Endothelial cell of umbilical vein (primary cell): ENCODE data around the gene PDCD7.

Experiments
- EZH2 ChIP-seq: IDR thresholded peaks from 2 replicates; pipeline ENCODE4 v1.6.1; 2012; ENCODE audit warnings: borderline replicate concordance, low read depth, mild to moderate bottlenecking, moderate library complexity, low read length, inconsistent platforms; ENCODE audit not compliant: severe bottlenecking
- JUN ChIP-seq: IDR thresholded peaks from 2 replicates; pipeline ENCODE4 v1.6.1; 2011; ENCODE audit warnings: borderline replicate concordance, low read depth; ENCODE audit not compliant: insufficient read length, insufficient read depth
- MYC ChIP-seq: IDR thresholded peaks from one replicate; pipeline ENCODE4 v1.6.1; 2011; ENCODE audit warnings: mild to moderate bottlenecking, low read depth, low read length
- POLR2A ChIP-seq: IDR thresholded peaks from 2 replicates; pipeline ENCODE4 v1.6.1; 2012; ENCODE audit warnings: low read depth, mild to moderate bottlenecking, control low read depth, low read length
- POLR2AphosphoS5 ChIP-seq: IDR thresholded peaks from 2 replicates; pipeline ENCODE4 v1.6.1; 2012; ENCODE audit warnings: low read depth, mild to moderate bottlenecking, control low read depth, low read length, moderate library complexity; ENCODE audit not compliant: insufficient read depth
- TF ChIP-seq, protein P1 (sequence below), 2 donors: IDR thresholded peaks; 1 replicate in 1 of 2; 2 replicates in 1 of 2; pipeline ENCODE4 v1.5.1; 2011; ENCODE audit warnings: low read length in 2 of 2, mild to moderate bottlenecking in 2 of 2, moderate library complexity in 2 of 2, control low read depth in 1 of 2, inconsistent platforms in 1 of 2, low read depth in 1 of 2; ENCODE audit not compliant: insufficient read depth in 1 of 2; ENCODE audit errors: extremely low read depth in 1 of 2
- TF ChIP-seq, protein P2 (sequence below): IDR thresholded peaks from 2 replicates; pipeline ENCODE4 v1.6.1; 2011; ENCODE audit not compliant: insufficient read depth, insufficient read length

DNA sequence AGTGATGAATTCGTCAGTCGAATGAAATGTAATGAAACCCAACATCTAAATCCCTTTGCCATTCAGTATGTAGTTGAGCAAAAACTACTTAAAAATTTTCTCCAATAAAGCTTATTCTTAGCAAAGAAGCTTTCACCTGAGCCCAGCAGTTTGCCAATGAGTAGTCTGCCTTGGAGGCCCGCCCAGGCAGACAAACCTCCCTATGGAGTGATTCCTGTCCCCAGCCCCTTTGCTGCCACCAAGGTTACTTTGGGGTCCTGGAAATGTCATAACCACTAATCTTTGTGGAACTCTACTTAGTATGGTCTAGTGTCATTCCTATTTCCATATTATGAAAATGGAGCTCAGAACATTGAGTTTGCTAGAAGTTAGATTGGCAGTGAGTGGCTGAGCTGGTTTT lies 30.7 kb downstream of the PDCD7 start:
- no peak for TF ChIP-seq POLR2A
- TF ChIP-seq, protein P1, sequence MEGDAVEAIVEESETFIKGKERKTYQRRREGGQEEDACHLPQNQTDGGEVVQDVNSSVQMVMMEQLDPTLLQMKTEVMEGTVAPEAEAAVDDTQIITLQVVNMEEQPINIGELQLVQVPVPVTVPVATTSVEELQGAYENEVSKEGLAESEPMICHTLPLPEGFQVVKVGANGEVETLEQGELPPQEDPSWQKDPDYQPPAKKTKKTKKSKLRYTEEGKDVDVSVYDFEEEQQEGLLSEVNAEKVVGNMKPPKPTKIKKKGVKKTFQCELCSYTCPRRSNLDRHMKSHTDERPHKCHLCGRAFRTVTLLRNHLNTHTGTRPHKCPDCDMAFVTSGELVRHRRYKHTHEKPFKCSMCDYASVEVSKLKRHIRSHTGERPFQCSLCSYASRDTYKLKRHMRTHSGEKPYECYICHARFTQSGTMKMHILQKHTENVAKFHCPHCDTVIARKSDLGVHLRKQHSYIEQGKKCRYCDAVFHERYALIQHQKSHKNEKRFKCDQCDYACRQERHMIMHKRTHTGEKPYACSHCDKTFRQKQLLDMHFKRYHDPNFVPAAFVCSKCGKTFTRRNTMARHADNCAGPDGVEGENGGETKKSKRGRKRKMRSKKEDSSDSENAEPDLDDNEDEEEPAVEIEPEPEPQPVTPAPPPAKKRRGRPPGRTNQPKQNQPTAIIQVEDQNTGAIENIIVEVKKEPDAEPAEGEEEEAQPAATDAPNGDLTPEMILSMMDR (IDR thresholded peaks at IDR 0.05; ENCODE audit: extremely low read depth in 1 of 2, insufficient read depth in 1 of 2, low read depth in 1 of 2, low read length in 2 of 2): no peak
- no peak for TF ChIP-seq MYC
- TF ChIP-seq, protein P2, sequence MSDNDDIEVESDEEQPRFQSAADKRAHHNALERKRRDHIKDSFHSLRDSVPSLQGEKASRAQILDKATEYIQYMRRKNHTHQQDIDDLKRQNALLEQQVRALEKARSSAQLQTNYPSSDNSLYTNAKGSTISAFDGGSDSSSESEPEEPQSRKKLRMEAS: no peak
- TF ChIP-seq EZH2: no peak
- TF ChIP-seq JUN: no peak
- TF ChIP-seq POLR2AphosphoS5: no peak
